ENCODE data around the gene ZNF385A. TPM values are rescaled to one million over a fixed set of nuclear protein-coding genes. Genes with fewer than 3 reads are reported as not detected.

ZNF385A gene
- total and polyA plus RNA-seq, 2 of the 8 experiments (the other 6 are each of a cell fraction or from before 2014, with no cell fraction given): 5.2 to 14.3 TPM

- Histone ChIP-seq H3K23me2 (ENCODE audit: low read depth, low read length) (peaks cover 2% of the 10 kb centered on the region; the same call in 1 of the 2 replicates), H2BK12ac (ENCODE audit: low read depth, low read length) (no peak overlapping the region), H4K8ac (ENCODE audit: extremely low read depth, insufficient read depth, low read length) (no peak overlapping the region), H3K4me1 (replicated peaks in 1 of 4; ENCODE audit: control insufficient read depth in 3 of 4, insufficient read depth in 4 of 4, low read length in 3 of 4) (peaks cover 0 to 11% (median 7%) of the 10 kb centered on the region in 4 experiments; a peak in 5 of 7 replicates), H3K79me2 (ENCODE audit: control insufficient read depth in 1 of 2, insufficient read depth in 2 of 2, low read length in 2 of 2) (no peaks in the 10 kb centered on the region), H3K4me2 (ENCODE audit: insufficient read depth in 1 of 2, low read depth in 2 of 2, low read length in 2 of 2) (peak overlapping the region; percentile 1 to 84), H3K18ac (ENCODE audit: extremely low read depth, low read length) (no peak overlapping the region), H4K20me1 (replicated peaks in 1 of 2; ENCODE audit: control insufficient read depth in 1 of 2, insufficient read depth in 2 of 2, low read length in 2 of 2) (peaks cover 10 to 11% of the 10 kb centered on the region in 2 experiments), H3K9ac (replicated peaks in 1 of 4; ENCODE audit: extremely low read depth in 1 of 4, low read depth in 3 of 4, low read length in 3 of 4) (peak overlapping the region in 1 of 4 experiments; percentile 41; a peak in 2 of 7 replicates), H3K36me3 (ENCODE audit: control insufficient read depth in 2 of 4, insufficient read depth in 4 of 4, low read length in 3 of 4) (peaks cover 0 to 10% (median 7%) of the 10 kb centered on the region in 4 experiments; a peak in 4 of 8 replicates), H3K23ac (ENCODE audit: insufficient read length) (no peak overlapping the region), H2BK20ac (ENCODE audit: low read length) (no peak overlapping the region), H2BK5ac (ENCODE audit: low read depth, low read length) (no peak overlapping the region), H2BK15ac (ENCODE audit: low read length) (no peak overlapping the region), H3K4me3 (ENCODE audit: extremely low read depth in 1 of 4, insufficient read depth in 2 of 4, low read depth in 3 of 4, low read length in 4 of 4) (peak overlapping the region; percentile 30 to 54 (median 38)), H2BK120ac (replicated peaks; ENCODE audit: low read depth, low read length) (no peak overlapping the region), H3K27ac (ENCODE audit: low read depth, low read length) (no peak overlapping the region), H3K14ac (ENCODE audit: insufficient read length) (no peak overlapping the region), H3K9me3 (ENCODE audit: insufficient read depth in 2 of 2, low read depth in 1 of 2, low read length in 1 of 2) (no peaks in the 10 kb centered on the region), H4K5ac (ENCODE audit: insufficient read length, low read depth, low read length) (no peak overlapping the region), H3K56ac (replicated peaks; ENCODE audit: insufficient read length, low read depth, low read length) (no peak overlapping the region), H3K4ac (replicated peaks; ENCODE audit: insufficient read length, low read depth, low read length) (no peak overlapping the region), H3K27me3 (replicated peaks in 1 of 4; ENCODE audit: control insufficient read depth in 3 of 4, extremely low read depth in 1 of 4, insufficient read depth in 3 of 4, low read length in 3 of 4) (peaks cover 0 to 3% (median 1%) of the 10 kb centered on the region in 4 experiments; a peak in 2 of 7 replicates), H3K79me1 (ENCODE audit: low read depth, low read length) (0 out of 2 replicates have a peak, but pooled peaks cover 2% of the 10 kb centered on the region), H4K91ac (replicated peaks; ENCODE audit: insufficient read length, low read length) (no peak overlapping the region), H2AK5ac (ENCODE audit: low read depth, low read length) (no peak overlapping the region), H2AFZ (ENCODE audit: low read length) (no peak overlapping the region)
- TF ChIP-seq KDM4A (IDR thresholded peaks at IDR 0.05; ENCODE audit: low read depth, low read length, severe bottlenecking) (peak; percentile 43), JUN (IDR thresholded peaks at IDR 0.05; ENCODE audit: low read depth, low read length) (no peak)
- ChIA-PET POLR2A (ENCODE audit: partially characterized antibody) (interaction anchor here (1.1 to 2.4 kb wide), 11 partner anchors 9 to 164 kb away, joined by 3 to 14 read pairs (median 7); partner anchors contain the start of genes CBX5 and HNRNPA1), CTCF (ENCODE audit: partially characterized antibody) (interaction anchor here (0.7 to 10.5 kb wide), 44 partner anchors 7 to 417 kb away, joined by 3 to 168 read pairs (median 8); partner anchors contain the start of gene NFE2)
- no peak for FAIRE-seq
- peak in 1 of 2 experiments; percentile 89 for DNase-seq (ENCODE audit: low read depth in 1 of 2, low spot score in 2 of 2)
- 10% methylated on average over 5 of the region's 49 CpGs; no CpG with 5 or more reads in 1 of the 2 experiments for WGBS, 2 experiments (ENCODE audit: extremely low coverage in 1 of 2, insufficient coverage in 1 of 2, insufficient read length in 1 of 2, insufficient replicate concordance in 2 of 2, low coverage in 1 of 2, low lambda C conversion rate in 2 of 2, missing lambda C conversion rate in 1 of 2)
Observed at GRCh38 chr12:54378796-54379397, 5.6 kb downstream of the ZNF385A start.
